OCI-LY1 (cell line): ENCODE measurements around the gene HCFC1.

Experiments
- H2AFZ ChIP-seq: fragments of 200-600 bp; sonication (generic), shearing (Covaris generic); 2 replicates; pipeline ENCODE4 v1.6.0; 2014; ENCODE audit warnings: antibody characterized with exemption, mild to moderate bottlenecking, low read length
- H3F3A ChIP-seq: fragments of 200-600 bp; sonication (generic), shearing (Covaris generic); 2 replicates; pipeline ENCODE4 v1.6.0; 2014; ENCODE audit warnings: mild to moderate bottlenecking, antibody characterized with exemption, low read length, moderate library complexity; ENCODE audit not compliant: insufficient read depth
- H3K27ac ChIP-seq: fragments of 200-600 bp; sonication (generic); 2 replicates; pipeline ENCODE4 v1.5.1; 2014; ENCODE audit warnings: low read length, mixed run types, mild to moderate bottlenecking, low read depth; ENCODE audit not compliant: poor library complexity, severe bottlenecking
- H3K27me3 ChIP-seq: fragments of 200-600 bp; sonication (generic); 2 replicates; pipeline ENCODE4 v1.6.0; 2014; ENCODE audit warnings: antibody characterized with exemption, mild to moderate bottlenecking, low read length, moderate library complexity; ENCODE audit not compliant: insufficient read depth
- H3K36me3 ChIP-seq: fragments of 200-600 bp; sonication (generic); 2 replicates; pipeline ENCODE4 v1.6.1; 2014; ENCODE audit warnings: mild to moderate bottlenecking, antibody characterized with exemption, low read length, moderate library complexity, mixed read lengths; ENCODE audit not compliant: insufficient read depth
- H3K4me1 ChIP-seq: fragments of 200-600 bp; sonication (generic); 2 replicates; pipeline ENCODE4 v1.5.1; 2014; ENCODE audit warnings: mild to moderate bottlenecking, low read length, moderate library complexity; ENCODE audit not compliant: insufficient read depth, severe bottlenecking
- H3K4me2 ChIP-seq: fragments of 200-600 bp; sonication (generic), shearing (Covaris generic); 2 replicates; pipeline ENCODE4 v1.6.1; 2014; ENCODE audit warnings: low read length
- H3K4me3 ChIP-seq: fragments of 200-600 bp; sonication (generic); 2 replicates; pipeline ENCODE4 v1.5.1; 2014; ENCODE audit warnings: low read length, low read depth, mild to moderate bottlenecking, mixed read lengths; ENCODE audit not compliant: poor library complexity, severe bottlenecking
- H3K79me2 ChIP-seq: fragments of 200-600 bp; shearing (Covaris generic); 2 replicates; pipeline ENCODE4 v1.6.1; 2016; ENCODE audit warnings: mixed run types, low read length, mixed read lengths; ENCODE audit not compliant: insufficient read depth
- H3K9ac ChIP-seq: fragments of 200-600 bp; sonication (generic), shearing (Covaris generic); 2 replicates; pipeline ENCODE4 v1.6.1; 2014; ENCODE audit warnings: mild to moderate bottlenecking, low read length, mixed read lengths
- H3K9me2 ChIP-seq: fragments of 200-600 bp; sonication (generic), shearing (Covaris generic); 2 replicates; pipeline ENCODE4 v1.6.1; 2014; ENCODE audit warnings: low read depth, mild to moderate bottlenecking, low read length, mixed read lengths
- H3K9me3 ChIP-seq: fragments of 200-600 bp; shearing (Covaris generic); 2 replicates; pipeline ENCODE4 v1.6.1; 2014; ENCODE audit warnings: low read length, mixed read lengths
- H4K20me1 ChIP-seq: fragments of 200-600 bp; sonication (generic), shearing (Covaris generic); 2 replicates; pipeline ENCODE4 v1.6.0; 2016; ENCODE audit warnings: mild to moderate bottlenecking, low read length; ENCODE audit not compliant: insufficient read depth
- EZH2 ChIP-seq: fragments of 200-600 bp; sonication (generic), shearing (Covaris generic); IDR thresholded peaks from 2 replicates; pipeline ENCODE4 v1.8.0; 2017; ENCODE audit warnings: borderline replicate concordance, mixed run types, mild to moderate bottlenecking, antibody characterized with exemption, low read length, moderate library complexity, mixed read lengths
- TF ChIP-seq, protein P1 (sequence below): fragments of 200-600 bp; sonication (generic), shearing (Covaris generic); IDR thresholded peaks from 2 replicates; pipeline ENCODE4 v1.5.1; 2017; ENCODE audit warnings: mild to moderate bottlenecking, antibody characterized with exemption, low read length, moderate library complexity, mixed read lengths

The HCFC1 gene

DNA sequence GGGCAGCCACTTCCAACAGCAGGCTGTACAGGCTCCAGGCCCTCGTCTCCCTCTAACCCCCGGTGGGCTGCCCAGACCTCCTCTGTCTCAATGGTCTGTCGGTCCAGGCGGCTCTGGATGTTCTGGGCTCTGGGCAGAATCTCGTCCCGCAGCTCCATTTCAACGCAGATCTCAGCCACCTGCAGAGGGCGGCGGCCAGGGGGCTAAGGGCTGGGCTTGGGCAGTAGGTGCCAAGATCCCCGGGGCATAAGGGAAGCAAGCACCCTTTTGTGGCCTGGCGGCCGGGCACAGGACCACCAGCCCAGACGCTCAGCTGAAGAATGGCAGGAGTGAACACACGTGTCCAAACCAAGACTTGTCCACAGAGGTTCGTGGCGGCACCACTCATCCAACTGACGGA, 57.9 kb downstream of the HCFC1 start:
- Histone ChIP-seq H3K4me3 (no peak overlapping the region), H3K9me3 (no peaks in the 10 kb centered on the region), H3K9me2 (no peaks in the 10 kb centered on the region), H3K36me3 (peaks cover 45% of the 10 kb centered on the region), H3K4me2 (no peak overlapping the region), H3K79me2 (no peaks in the 10 kb centered on the region), H3K9ac (no peak overlapping the region), H4K20me1 (no peaks in the 10 kb centered on the region), H3K27me3 (no peaks in the 10 kb centered on the region), H3K4me1 (no peaks in the 10 kb centered on the region), H3K27ac (no peak overlapping the region), H3F3A (no peaks in the 10 kb centered on the region), H2AFZ (no peak overlapping the region)
- TF ChIP-seq, protein P1, sequence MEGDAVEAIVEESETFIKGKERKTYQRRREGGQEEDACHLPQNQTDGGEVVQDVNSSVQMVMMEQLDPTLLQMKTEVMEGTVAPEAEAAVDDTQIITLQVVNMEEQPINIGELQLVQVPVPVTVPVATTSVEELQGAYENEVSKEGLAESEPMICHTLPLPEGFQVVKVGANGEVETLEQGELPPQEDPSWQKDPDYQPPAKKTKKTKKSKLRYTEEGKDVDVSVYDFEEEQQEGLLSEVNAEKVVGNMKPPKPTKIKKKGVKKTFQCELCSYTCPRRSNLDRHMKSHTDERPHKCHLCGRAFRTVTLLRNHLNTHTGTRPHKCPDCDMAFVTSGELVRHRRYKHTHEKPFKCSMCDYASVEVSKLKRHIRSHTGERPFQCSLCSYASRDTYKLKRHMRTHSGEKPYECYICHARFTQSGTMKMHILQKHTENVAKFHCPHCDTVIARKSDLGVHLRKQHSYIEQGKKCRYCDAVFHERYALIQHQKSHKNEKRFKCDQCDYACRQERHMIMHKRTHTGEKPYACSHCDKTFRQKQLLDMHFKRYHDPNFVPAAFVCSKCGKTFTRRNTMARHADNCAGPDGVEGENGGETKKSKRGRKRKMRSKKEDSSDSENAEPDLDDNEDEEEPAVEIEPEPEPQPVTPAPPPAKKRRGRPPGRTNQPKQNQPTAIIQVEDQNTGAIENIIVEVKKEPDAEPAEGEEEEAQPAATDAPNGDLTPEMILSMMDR, result no peak
- no peak for TF ChIP-seq EZH2

- peaks cover 43% of the 10 kb centered on the region for H3K36me3 ChIP-seq
- no peaks in the 10 kb centered on the region for H3K79me2 ChIP-seq
- no peaks in the 10 kb centered on the region for H3K27me3 ChIP-seq
- H3K9ac ChIP-seq, result no peak overlapping the region
- no peak overlapping the region for H3K27ac ChIP-seq
- no peak overlapping the region for H2AFZ ChIP-seq
- H3K4me3 ChIP-seq, result no peak overlapping the region
- H3K9me3 ChIP-seq, result no peaks in the 10 kb centered on the region
- H4K20me1 ChIP-seq, result no peaks in the 10 kb centered on the region
- no peaks in the 10 kb centered on the region for H3K4me1 ChIP-seq
- no peak overlapping the region for H3K4me2 ChIP-seq
- H3F3A ChIP-seq, result no peaks in the 10 kb centered on the region
- H3K9me2 ChIP-seq, result no peaks in the 10 kb centered on the region
- TF ChIP-seq EZH2, result no peak
- TF ChIP-seq, protein P1, result no peak
Observed at GRCh38 chrX:153913211-153913610, 58.4 kb downstream of the HCFC1 start.

- no peak overlapping the region for H3K4me2 ChIP-seq
- H3K4me3 ChIP-seq, result no peak overlapping the region
- no peaks in the 10 kb centered on the region for H3K27me3 ChIP-seq
- H4K20me1 ChIP-seq, result no peaks in the 10 kb centered on the region
- H3K79me2 ChIP-seq, result no peaks in the 10 kb centered on the region
- no peak overlapping the region for H3K27ac ChIP-seq
- TF ChIP-seq, protein P1, result no peak
- TF ChIP-seq EZH2, result no peak
- H3K9ac ChIP-seq, result no peak overlapping the region
- H3K9me3 ChIP-seq, result no peaks in the 10 kb centered on the region
- no peaks in the 10 kb centered on the region for H3K9me2 ChIP-seq
- no peak overlapping the region for H2AFZ ChIP-seq
- no peaks in the 10 kb centered on the region for H3F3A ChIP-seq
- H3K36me3 ChIP-seq, result peaks cover 37% of the 10 kb centered on the region
- no peaks in the 10 kb centered on the region for H3K4me1 ChIP-seq
Observed at GRCh38 chrX:153911798-153912197, 59.8 kb downstream of the HCFC1 start.
